Stimulated activated CD4-positive, alpha-beta T cell treated with anti-CD3 and anti-CD28 coated beads, Interleukin-2, amount 100 ng/mL, for 24 hours (primary cell): Measurements from ENCODE around the gene MRPS15.
"Not testable (repeated sequence)": the region's sequence is repeated elsewhere in the genome, so short reads cannot be mapped to it uniquely, and the experiment has no call there.

ENCODE experiments used
- DNase-seq, 2 donors: peaks; one replicate each; pipeline ENCODE4 v3.0.0-alpha.2; 2020

The MRPS15 gene

DNA sequence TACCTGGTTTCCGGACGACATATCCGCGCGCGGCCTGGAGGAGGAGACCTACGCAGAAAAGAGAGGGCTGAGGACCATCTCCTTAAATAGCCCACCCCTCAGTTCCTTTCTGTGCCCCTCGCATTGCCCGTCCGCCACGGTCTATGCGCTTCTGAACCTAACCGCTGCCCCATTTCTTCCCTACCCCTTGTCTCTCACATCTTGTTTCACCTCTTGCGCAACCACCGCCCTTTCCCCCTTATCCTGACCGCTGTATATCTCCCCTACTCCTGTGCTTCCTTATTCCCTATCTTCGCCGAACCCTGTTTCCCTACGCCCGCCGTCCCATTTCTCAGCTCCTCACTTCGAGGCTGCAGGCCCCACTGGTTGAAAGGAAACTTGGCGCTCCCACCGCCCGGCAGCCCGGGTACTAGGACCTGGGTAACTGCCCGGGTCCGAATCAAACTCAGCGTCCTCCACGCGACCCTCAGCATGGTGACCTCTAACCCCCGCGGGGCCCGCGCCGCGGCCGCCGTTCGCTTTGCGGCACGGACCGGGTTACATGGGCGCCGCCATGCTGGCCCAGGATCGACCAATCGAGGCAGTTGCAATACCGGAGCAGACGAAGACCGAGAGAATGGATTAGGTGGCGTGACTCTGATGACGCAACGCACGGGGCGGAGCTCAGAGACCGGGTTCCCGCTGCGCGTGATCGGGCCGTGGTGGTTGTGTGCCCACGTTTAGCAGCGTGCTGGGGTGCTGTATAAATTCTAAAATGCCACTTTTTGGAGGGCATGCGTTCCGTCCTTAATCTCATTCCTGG is at the start of gene MRPS15:
MRPS15 (minus strand) TSS at position 582 of the 802 bp plus-strand sequence; CDS start at position 473, 109 bp downstream.
- peak; percentile 96 to 98 for DNase-seq

DNA sequence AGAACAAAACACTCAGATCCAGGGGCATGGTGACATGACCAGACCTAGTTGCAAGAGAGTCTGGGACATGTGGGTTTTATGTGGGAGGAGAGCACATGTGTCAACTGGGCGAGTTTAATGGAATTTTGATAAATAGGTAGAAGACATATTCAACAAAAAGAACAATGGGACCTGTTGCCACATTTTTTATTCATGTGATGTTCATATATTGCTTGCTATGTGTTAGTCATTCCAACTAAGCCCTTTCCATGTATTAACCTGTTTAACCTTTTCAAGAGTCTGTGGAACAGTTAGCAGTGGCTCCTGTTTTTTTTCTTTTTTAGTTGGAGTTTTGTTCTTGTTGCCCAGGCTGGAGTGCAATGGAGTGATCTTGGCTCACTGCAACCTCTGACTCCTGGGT is 48.7 kb upstream of the MRPS15 start:
- DNase-seq = no peak

GRCh38 chr1:36511804-36512798 is 47.9 kb upstream of the MRPS15 start:
- no peak for DNase-seq

- DNase-seq = not testable (repeated sequence)
Observed at GRCh38 chr1:36511220-36511619, 47.0 kb upstream of the MRPS15 start.

GRCh38 chr1:36510418-36510817 is 46.2 kb upstream of the MRPS15 start:
- DNase-seq = no peak

GRCh38 chr1:36508257-36508656 is 44.1 kb upstream of the MRPS15 start:
- DNase-seq = no peak

GRCh38 chr1:36506276-36506920 is 42.2 kb upstream of the MRPS15 start:
- no peak for DNase-seq

GRCh38 chr1:36503733-36504132 is 39.5 kb upstream of the MRPS15 start:
- no peak for DNase-seq

- no peak for DNase-seq
Observed at GRCh38 chr1:36503159-36503558, 39.0 kb upstream of the MRPS15 start.

GRCh38 chr1:36502616-36503015 is 38.4 kb upstream of the MRPS15 start:
- DNase-seq = no peak

- not testable (repeated sequence) for DNase-seq
Observed at GRCh38 chr1:36501911-36502310, 37.7 kb upstream of the MRPS15 start.

- DNase-seq = no peak
Observed at GRCh38 chr1:36497207-36497606, 33.0 kb upstream of the MRPS15 start.

GRCh38 chr1:36494971-36495370 is 30.8 kb upstream of the MRPS15 start:
- no peak for DNase-seq

- no peak for DNase-seq
Observed at GRCh38 chr1:36493524-36493923, 29.3 kb upstream of the MRPS15 start.

DNA sequence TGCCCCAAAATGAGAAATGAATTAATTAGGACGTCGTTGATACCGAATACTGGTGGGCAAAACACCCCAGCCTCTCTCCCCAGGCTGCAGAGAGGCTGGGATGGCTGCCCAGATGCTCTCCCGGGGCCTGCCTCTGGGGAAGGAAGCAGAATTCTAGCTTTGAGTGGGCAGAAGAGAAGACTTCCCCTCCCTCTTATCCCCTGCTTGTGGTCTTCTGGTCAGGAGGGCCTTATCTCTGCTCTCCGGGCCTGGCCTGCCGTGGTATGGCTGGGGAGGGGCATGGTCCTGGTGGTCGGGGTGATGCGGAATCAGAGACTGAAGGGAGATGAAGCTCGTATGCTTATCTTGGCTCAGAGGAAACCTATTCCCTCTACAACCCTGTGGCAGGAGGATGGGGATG is 28.3 kb upstream of the MRPS15 start:
- no peak for DNase-seq

- DNase-seq = not testable (repeated sequence)
Observed at GRCh38 chr1:36489258-36490051, 25.3 kb upstream of the MRPS15 start.

GRCh38 chr1:36487906-36488305 is 23.7 kb upstream of the MRPS15 start:
- DNase-seq = no peak

DNA sequence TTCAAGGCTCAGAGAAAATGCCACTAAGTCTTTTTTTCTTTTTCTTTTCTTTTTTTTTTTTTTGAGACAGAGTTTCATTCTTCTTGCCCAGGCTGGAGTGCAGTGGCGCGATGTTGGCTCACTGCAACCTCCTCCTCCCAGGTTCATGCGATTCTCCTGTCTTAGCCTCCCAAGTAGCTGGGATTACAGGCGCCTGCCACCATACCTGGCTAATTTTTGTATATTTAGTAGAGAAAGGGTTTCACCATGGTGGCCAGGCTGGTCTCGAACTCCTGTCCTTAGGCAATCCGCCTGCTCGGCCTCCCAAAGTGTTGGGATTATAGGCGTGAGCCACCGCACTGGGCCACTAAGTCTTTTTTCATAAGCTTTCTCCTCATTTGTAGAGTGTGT is 23.1 kb upstream of the MRPS15 start:
- DNase-seq = not testable (repeated sequence)

DNA sequence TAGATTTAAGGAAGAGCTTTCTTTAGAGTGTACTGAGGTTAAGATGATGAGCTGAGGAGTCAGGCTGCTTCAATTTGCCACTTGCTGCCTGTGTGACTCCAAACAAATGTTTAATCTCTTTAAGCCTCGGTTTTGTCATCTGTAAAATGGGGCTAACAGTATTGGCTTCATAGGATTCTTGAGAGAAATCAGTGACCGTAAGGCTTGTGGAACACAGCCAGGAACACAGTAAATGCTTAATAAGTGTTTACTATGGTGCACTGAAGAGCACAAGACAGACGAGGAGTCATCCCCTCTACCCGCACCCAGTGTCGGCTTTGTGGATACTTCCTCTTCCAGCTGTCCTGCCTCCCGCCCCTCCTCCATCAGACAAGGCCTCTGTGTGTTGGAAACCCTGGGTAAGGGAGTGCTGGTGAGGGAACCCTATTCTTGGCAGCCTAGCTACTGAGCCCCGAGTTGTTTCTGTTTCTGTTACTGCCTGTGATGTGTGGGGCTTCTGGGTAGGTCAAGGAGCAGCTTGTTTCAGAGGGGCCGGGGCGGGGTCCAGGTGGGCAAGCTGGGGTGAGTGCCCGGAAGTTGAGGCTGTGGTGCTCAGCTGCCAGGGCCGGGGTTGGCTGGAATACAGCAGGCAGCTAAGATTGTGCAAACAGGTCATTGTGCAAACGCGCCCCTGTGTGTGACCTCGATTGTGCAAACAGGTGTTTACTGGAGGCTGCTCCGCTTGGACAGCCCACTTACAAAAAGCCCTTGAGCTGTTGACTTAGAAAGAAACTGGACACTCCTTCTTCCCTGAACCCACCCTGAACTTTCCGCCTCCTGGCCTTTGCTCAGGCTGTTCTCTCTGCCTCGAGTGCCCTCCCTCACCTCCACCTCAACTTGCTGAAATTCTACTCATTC is 22.5 kb upstream of the MRPS15 start:
- no peak for DNase-seq

- DNase-seq = no peak
Observed at GRCh38 chr1:36486093-36486438, 21.9 kb upstream of the MRPS15 start.

DNA sequence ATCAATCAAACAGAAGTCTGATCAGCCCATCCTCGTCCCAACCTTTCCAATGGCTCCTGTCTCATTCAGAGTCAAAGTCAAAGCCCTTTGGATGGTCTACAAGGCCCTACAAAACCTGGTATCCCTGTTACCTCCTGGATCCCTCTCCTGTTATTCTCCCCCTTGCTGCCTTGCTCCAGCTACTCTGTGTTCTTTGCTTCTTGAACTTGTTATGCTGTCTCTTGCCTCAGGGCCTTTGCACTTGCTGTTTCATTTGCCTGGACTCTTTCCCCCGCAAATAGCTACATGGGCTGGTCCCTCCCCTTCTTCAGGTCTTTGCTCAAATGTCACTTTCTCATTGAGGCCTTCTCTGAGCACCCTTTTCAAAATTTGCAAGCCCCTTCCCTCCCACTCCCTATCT is 19.9 kb upstream of the MRPS15 start:
- DNase-seq = no peak
